GM23248 (cell line): Measurements from ENCODE around the gene SPTLC1. TPM values are rescaled to one million over a fixed set of nuclear protein-coding genes. Genes with fewer than 3 reads are reported as not detected.

Source experiments
- DNase-seq: peaks from one replicate; pipeline ENCODE4 v3.0.0-alpha.2; 2015
- H2AFZ ChIP-seq: fragments of 200-600 bp; sonication (generic); 2 replicates; pipeline ENCODE4 v1.6.1; 2016; ENCODE audit warnings: antibody characterized with exemption
- H3F3A ChIP-seq: fragments of 200-600 bp; sonication (generic); 2 replicates; pipeline ENCODE4 v1.6.1; 2016; ENCODE audit warnings: mild to moderate bottlenecking, antibody characterized with exemption, mixed run types; ENCODE audit not compliant: insufficient read depth
- H3K27ac ChIP-seq: fragments of 200-600 bp; sonication (generic); 2 replicates; pipeline ENCODE4 v1.5.1; 2016; ENCODE audit warnings: mild to moderate bottlenecking
- H3K27me3 ChIP-seq: fragments of 200-600 bp; sonication (generic); replicated peaks from 2 replicates; pipeline ENCODE4 v1.6.1; 2016; ENCODE audit warnings: mild to moderate bottlenecking; ENCODE audit not compliant: insufficient read depth
- H3K36me3 ChIP-seq: fragments of 200-600 bp; sonication (generic); 2 replicates; pipeline ENCODE4 v1.6.1; 2016; ENCODE audit warnings: low read depth, mild to moderate bottlenecking
- H3K4me1 ChIP-seq: fragments of 200-600 bp; sonication (generic); 2 replicates; pipeline ENCODE4 v1.6.1; 2016; ENCODE audit warnings: mild to moderate bottlenecking; ENCODE audit not compliant: insufficient read depth
- H3K4me2 ChIP-seq: fragments of 200-600 bp; sonication (generic); one replicate; pipeline ENCODE4 v1.6.1; 2016; ENCODE audit warnings: mild to moderate bottlenecking; ENCODE audit not compliant: unreplicated experiment
- H3K4me3 ChIP-seq: fragments of 200-600 bp; sonication (generic); 2 replicates; pipeline ENCODE4 v1.5.1; 2016; ENCODE audit warnings: mild to moderate bottlenecking
- H3K79me2 ChIP-seq: fragments of 200-600 bp; sonication (generic); 2 replicates; pipeline ENCODE4 v1.6.1; 2016; ENCODE audit warnings: mild to moderate bottlenecking; ENCODE audit not compliant: insufficient read depth
- H3K9ac ChIP-seq: fragments of 200-600 bp; sonication (generic); 2 replicates; pipeline ENCODE4 v1.6.1; 2016; ENCODE audit warnings: mild to moderate bottlenecking
- H3K9me2 ChIP-seq: fragments of 200-600 bp; sonication (generic); 2 replicates; pipeline ENCODE4 v1.6.1; 2016; ENCODE audit warnings: mixed run types, mild to moderate bottlenecking, moderate library complexity; ENCODE audit not compliant: insufficient read depth
- H3K9me3 ChIP-seq: fragments of 200-600 bp; sonication (generic); one replicate; pipeline ENCODE4 v1.6.1; 2017; ENCODE audit warnings: low read depth
- H4K20me1 ChIP-seq: fragments of 200-600 bp; sonication (generic); 2 replicates; pipeline ENCODE4 v1.6.0; 2016; ENCODE audit not compliant: insufficient read depth
- EZH2 ChIP-seq: fragments of 200-600 bp; sonication (generic); IDR thresholded peaks from 2 replicates; pipeline ENCODE4 v1.6.1; 2018; ENCODE audit warnings: antibody characterized with exemption, mild to moderate bottlenecking; ENCODE audit not compliant: insufficient read depth, poor library complexity, severe bottlenecking
- EZH2phosphoT487 ChIP-seq: fragments of 200-600 bp; sonication (generic); IDR thresholded peaks from 2 replicates; pipeline ENCODE4 v1.6.1; 2018; ENCODE audit warnings: antibody characterized with exemption, moderate library complexity, mild to moderate bottlenecking, low read depth; ENCODE audit not compliant: insufficient read depth
- WGBS, 2 experiments: methylation state at CpG; one replicate each; pipeline ENCODE4 v1.1.6; 2015 to 2017; ENCODE audit warnings: low lambda C conversion rate in 2 of 2, low coverage in 1 of 2; ENCODE audit errors: missing lambda C conversion rate in 2 of 2; 5-methylcytosine and 5-hydroxymethylcytosine counted together
- in situ Hi-C: fragments of 300-500 bp; cut with MboI; formaldehyde crosslinking; loops from 2 replicates; pipeline ENCODE4 v1.15.0; 2020
- polyA plus RNA-seq: library from polyadenylated mRNA; unstranded; fragments of >200 nt; fragmentation: Nextera tagmentation; extraction: Ambion mirVana; gene quantifications from 2 replicates; pipeline ENCODE4 v1.2.1, GENCODE V29; 2016
- total RNA-seq: library from RNA; depleted of rRNA; stranded (reverse); fragments of >200 nt; shearing (Covaris generic); gene quantifications from 2 replicates; pipeline ENCODE4 v1.2.3, GENCODE V29; 2014

Gene SPTLC1
- total and polyA plus RNA-seq, 2 experiments from 2014 or later, result 115 to 142 TPM

GRCh38 chr9:92094655-92095054, 20.6 kb downstream of the SPTLC1 start:
- Histone ChIP-seq H3K4me1 (peaks cover 14% of the 10 kb centered on the region; the same call in 1 of the 2 replicates), H3K27ac (no peak overlapping the region), H3K9me3 (no peaks in the 10 kb centered on the region), H4K20me1 (no peaks in the 10 kb centered on the region), H3F3A (peaks cover 14% of the 10 kb centered on the region; the same call in 1 of the 2 replicates), H3K4me2 (no peak overlapping the region), H3K36me3 (peaks cover 6% of the 10 kb centered on the region; the same call in 1 of the 2 replicates), H3K9ac (no peak overlapping the region), H3K9me2 (no peaks in the 10 kb centered on the region), H3K79me2 (peaks cover 100% of the 10 kb centered on the region), H3K4me3 (no peak overlapping the region), H3K27me3 (no peaks in the 10 kb centered on the region), H2AFZ (no peak overlapping the region)
- WGBS, 2 experiments, result 88 to 92% methylated on average over 4 of the region's 4 CpGs
- DNase-seq, result peak; percentile 25
- in situ Hi-C loops, result no loop called here
- TF ChIP-seq EZH2phosphoT487 (no peak), EZH2 (no peak)

- WGBS, 2 experiments, result 92 to 95% methylated on average over 1 of the region's 1 CpG
- H3F3A ChIP-seq, result no peaks in the 10 kb centered on the region
- no peak overlapping the region for H3K4me2 ChIP-seq
- no peaks in the 10 kb centered on the region for H3K4me1 ChIP-seq
- H3K36me3 ChIP-seq, result no peaks in the 10 kb centered on the region; the same call in 1 of the 2 replicates
- in situ Hi-C loops, result no loop called here
- H3K27ac ChIP-seq, result no peak overlapping the region
- no peaks in the 10 kb centered on the region for H4K20me1 ChIP-seq
- no peaks in the 10 kb centered on the region for H3K27me3 ChIP-seq
- no peak overlapping the region for H3K9ac ChIP-seq
- no peak for DNase-seq
- H3K4me3 ChIP-seq, result no peak overlapping the region
- no peak overlapping the region for H2AFZ ChIP-seq
- H3K79me2 ChIP-seq, result peaks cover 21% of the 10 kb centered on the region
- no peaks in the 10 kb centered on the region for H3K9me3 ChIP-seq
- no peak for TF ChIP-seq EZH2phosphoT487
- no peak for TF ChIP-seq EZH2
- no peaks in the 10 kb centered on the region for H3K9me2 ChIP-seq
These were observed 37.3 kb downstream of the SPTLC1 start for GRCh38 chr9:92077888-92078287.

GRCh38 chr9:92071634-92072033, 43.6 kb downstream of the SPTLC1 start:
- Histone ChIP-seq H4K20me1 (no peaks in the 10 kb centered on the region), H2AFZ (no peak overlapping the region), H3K27me3 (no peaks in the 10 kb centered on the region), H3K4me2 (no peak overlapping the region), H3K9ac (no peak overlapping the region), H3K79me2 (peaks cover 14% of the 10 kb centered on the region; the same call in 1 of the 2 replicates), H3K4me1 (no peaks in the 10 kb centered on the region), H3K36me3 (no peaks in the 10 kb centered on the region; the same call in 1 of the 2 replicates), H3K9me2 (no peaks in the 10 kb centered on the region), H3F3A (no peaks in the 10 kb centered on the region), H3K4me3 (no peak overlapping the region), H3K9me3 (no peaks in the 10 kb centered on the region), H3K27ac (no peak overlapping the region)
- WGBS, 2 experiments, result 89 to 90% methylated on average over 4 of the region's 4 CpGs
- DNase-seq, result no peak
- in situ Hi-C loops, result no loop called here
- no peak for TF ChIP-seq EZH2
- TF ChIP-seq EZH2phosphoT487, result no peak

- peaks cover 31% of the 10 kb centered on the region for H3K79me2 ChIP-seq
- H3K9ac ChIP-seq, result no peak overlapping the region
- H2AFZ ChIP-seq, result no peak overlapping the region
- TF ChIP-seq EZH2phosphoT487 (no peak), EZH2 (no peak)
- no peak for DNase-seq
- H3K4me1 ChIP-seq, result peaks cover 15% of the 10 kb centered on the region
- H3K27ac ChIP-seq, result no peak overlapping the region
- no peak overlapping the region for H3K4me3 ChIP-seq
- in situ Hi-C loops, result no loop called here
- H3K9me2 ChIP-seq, result no peaks in the 10 kb centered on the region
- 93 to 95% methylated on average over 5 of the region's 5 CpGs for WGBS, 2 experiments
- H4K20me1 ChIP-seq, result no peaks in the 10 kb centered on the region
- peaks cover 35% of the 10 kb centered on the region for H3K36me3 ChIP-seq
- no peak overlapping the region for H3K4me2 ChIP-seq
- H3K9me3 ChIP-seq, result peaks cover 7% of the 10 kb centered on the region
- peaks cover 38% of the 10 kb centered on the region for H3F3A ChIP-seq
- no peaks in the 10 kb centered on the region for H3K27me3 ChIP-seq
These were observed 49.0 kb downstream of the SPTLC1 start for GRCh38 chr9:92066168-92066567.
